Kidney glomerular epithelial cell (primary cell): ENCODE measurements around the gene WDR19.
"Not testable (repeated sequence)": the region's sequence is repeated elsewhere in the genome, so short reads cannot be mapped to it uniquely, and the experiment has no call there.

Experiments used
- DNase-seq: peaks from one replicate; lab custom pipeline; 2025; lab: John Stamatoyannopoulos, UW

The WDR19 gene

GRCh38 chr4:39181905-39182638 lies at the start of gene WDR19:
WDR19 (plus strand) TSS chr4:39182529; CDS start chr4:39182558, 29 bp downstream.
- peak; percentile 96 for DNase-seq

GRCh38 chr4:39133623-39134022 lies 48.7 kb upstream of the WDR19 start:
- DNase-seq, result no peak

DNA sequence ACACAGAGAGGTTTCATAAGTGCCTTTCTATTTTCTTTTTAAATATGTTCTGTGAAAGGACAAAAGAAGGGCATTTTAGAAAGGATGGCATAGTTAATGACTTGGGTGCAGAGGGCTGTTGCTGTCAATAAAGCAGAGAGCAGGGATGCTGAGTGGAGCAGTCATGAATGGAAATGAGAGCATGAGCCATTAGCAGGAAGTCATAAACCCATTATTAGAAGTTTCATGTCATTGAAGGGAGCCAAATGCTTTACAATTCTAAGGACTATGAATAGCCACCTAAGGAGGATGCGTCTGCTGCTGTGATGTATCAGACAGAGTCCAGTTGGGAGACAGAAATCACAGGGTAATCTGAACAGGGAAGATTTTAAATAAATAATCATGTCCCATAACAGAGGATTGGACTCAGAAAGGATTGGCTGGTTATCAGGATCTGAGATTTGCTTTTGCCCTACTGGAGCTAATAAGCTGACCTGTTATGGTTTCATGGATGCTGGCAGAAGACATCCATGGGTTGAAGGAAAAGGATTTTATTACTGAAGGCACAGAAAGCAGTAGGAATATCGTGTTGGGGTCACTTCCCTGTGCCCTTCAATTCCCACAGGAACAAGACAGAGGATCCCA lies 47.5 kb upstream of the WDR19 start:
- DNase-seq, result peak; percentile 7

DNA sequence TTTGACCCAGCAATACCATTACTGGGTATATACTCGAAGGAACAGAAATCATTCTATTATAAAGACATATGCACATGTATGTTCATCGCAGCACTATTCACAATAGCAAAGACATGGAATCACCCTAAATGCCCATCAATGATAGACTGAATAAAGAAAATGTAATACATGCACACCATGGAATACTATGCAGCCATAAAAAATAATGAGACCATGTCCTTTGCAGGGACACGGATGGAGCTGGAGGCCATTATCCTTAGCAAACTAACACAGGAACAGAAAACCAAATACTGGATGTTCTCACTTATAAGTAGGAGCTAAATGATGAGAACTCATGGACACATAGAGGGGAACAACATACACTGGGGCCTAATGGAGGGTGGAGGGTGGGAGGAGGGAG lies 44.1 kb upstream of the WDR19 start:
- not testable (repeated sequence) for DNase-seq

DNA sequence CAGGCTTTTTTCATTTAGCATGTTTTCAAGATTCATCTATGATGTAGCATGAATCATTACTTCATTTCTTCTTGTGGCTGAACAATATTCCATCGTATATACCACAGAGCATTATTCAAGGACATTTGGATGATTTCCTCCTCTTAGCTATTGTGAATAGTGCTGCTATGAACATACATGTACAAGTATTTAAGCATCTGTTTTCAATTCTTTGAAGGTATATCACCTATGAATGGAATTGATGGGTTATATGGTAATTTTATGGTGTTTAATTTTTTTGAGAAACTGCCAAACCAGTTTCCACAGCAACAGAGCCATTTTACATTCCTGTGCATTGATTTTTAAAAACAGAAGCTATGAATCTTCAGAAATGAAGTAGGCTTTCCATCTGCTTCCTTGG lies 36.1 kb upstream of the WDR19 start:
- no peak for DNase-seq

GRCh38 chr4:39154009-39154408 lies 28.3 kb upstream of the WDR19 start:
- no peak for DNase-seq

DNA sequence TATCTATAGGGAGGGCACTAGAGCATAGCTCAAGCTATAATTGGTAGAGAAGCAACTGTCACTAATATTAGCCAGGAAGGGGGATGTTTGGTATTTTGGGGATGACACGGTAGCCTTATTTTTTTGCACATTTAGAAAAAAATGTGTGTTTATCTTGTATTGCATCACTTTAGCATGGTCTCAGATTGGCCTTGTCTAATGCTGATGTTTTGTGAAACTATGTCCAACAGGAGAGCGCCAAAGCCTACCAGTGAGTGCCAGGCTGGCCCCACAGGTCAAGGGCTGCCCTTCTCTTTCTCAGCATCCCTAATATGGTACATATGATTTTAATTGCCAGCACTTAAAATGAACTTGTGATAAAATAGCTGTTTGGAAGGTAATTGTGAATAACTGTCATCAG lies 24.8 kb upstream of the WDR19 start:
- DNase-seq, result no peak

GRCh38 chr4:39166177-39166576 lies 16.2 kb upstream of the WDR19 start:
- no peak for DNase-seq

DNA sequence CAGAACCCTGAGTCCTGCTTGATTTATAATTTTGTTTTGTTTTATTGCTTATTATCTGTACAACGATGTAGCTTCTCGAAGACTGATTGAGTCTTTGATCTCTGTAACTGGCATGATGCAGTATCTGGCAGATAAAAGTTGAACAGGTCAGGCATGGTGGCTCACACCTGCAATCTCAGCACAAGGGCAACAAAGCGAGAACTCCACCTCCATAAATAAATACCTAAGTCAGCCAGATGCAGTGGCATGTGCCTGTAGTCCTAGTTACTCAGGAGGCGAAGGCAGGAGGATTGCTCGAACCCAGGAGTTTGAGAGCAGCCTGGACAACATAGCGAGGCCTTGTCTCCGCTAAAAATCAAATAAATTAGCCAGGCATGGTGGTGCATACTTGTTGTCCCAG lies 15.7 kb upstream of the WDR19 start:
- no peak for DNase-seq

- peak; percentile 8 for DNase-seq
Observed at GRCh38 chr4:39169426-39169825, 12.9 kb upstream of the WDR19 start.

GRCh38 chr4:39170301-39170700 lies 12.0 kb upstream of the WDR19 start:
- no peak for DNase-seq

- DNase-seq, result no peak
Observed at GRCh38 chr4:39178706-39179105, 3.6 kb upstream of the WDR19 start.

DNA sequence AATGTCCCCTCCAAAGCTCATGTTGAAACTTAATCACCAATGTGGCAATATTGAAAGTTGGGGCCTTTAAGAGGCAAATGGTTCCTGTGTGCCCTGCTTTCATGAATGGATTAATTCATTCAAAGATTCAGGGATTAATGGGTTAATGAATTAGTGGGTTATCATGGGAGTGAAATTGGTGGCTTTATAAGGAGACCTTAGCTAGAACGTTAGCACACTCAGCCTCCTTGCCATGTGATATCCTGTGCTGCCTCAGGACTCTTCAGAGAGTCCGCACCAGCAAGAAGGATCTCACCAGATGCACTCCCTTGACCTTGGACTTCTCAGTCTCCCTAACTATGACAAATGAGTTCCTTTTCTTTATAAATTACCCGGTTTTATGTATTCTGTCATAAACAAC lies 2.6 kb upstream of the WDR19 start:
- no peak for DNase-seq

- DNase-seq, result not testable (repeated sequence)
Observed at GRCh38 chr4:39180629-39181028, 1.7 kb upstream of the WDR19 start.

DNA sequence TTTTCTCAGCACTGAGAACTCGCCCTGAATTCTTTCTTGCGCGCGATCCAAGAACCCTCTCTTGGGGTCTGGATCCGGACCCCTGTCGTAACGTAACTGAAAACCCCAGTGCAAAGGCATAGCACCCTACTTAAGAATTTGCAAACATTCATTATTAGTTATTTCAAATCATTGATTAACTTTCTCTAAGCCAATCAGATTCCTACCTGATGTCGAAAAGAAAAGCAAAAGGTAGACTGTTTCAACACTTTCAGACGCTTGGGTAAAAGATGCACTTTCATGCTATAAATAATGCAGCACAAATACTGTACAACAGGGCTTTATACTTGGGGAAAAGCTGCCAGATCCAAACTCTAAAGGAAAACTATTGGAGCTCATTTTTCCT lies 817 bp upstream of the WDR19 start:
- DNase-seq, result no peak

DNA sequence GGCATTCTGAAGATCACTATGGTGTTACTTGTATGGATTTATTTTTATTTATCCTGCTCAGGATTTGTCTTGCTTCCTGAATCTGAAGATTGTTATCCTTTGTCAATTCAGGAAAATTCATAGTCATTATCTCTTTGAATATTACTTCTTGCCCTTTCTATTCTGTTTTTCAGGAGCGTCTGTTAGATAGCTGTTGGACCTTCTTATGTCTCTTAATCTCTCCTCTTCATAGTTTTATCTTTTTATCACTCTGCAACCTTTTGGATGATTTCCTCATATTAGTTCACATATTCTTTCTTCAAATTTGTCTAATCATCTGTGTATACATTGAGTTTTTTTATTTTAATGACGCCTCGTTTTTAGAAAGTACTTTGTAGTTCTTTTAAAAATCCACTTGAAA lies 19.6 kb downstream of the WDR19 start:
- DNase-seq, result no peak

DNA sequence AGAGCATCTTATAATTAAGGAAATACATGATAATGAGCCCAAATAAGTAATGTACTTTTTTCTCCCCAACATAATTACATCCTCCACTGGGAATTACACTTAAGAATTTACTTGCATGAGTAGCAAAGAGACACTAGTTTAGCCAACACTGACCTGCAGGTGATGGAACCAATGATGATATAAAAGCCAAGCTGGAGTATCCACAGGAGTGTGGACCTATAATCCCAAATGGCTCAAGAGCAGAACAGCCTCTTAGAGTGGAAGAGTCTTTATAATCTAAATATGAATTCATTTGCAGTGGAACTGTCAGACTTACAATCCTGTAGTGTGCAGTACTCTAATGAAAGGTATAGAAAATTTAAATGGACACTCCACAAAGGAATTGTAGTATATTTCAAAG lies 22.2 kb downstream of the WDR19 start:
- DNase-seq, result no peak

DNA sequence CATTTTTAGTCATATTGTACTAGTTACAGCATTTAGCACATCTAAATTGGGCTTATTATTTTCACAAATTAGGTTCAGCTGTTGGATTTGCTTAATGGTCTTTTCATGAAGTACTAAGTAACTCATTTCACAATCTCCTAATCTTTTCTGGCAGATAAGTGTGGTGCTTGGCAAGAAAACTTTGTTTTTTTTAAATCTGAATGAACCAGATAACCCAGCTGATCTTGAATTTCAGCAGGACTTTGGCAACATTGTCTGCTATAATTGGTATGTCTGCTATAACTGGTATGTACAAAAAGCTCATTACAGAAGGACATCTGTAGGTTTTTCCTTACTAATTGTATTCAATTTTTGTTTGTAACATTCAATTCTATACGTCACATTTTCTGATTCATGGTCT lies 22.7 kb downstream of the WDR19 start:
- no peak for DNase-seq

- no peak for DNase-seq
Observed at GRCh38 chr4:39205476-39205875, 23.1 kb downstream of the WDR19 start.

GRCh38 chr4:39227906-39228305 lies 45.6 kb downstream of the WDR19 start:
- DNase-seq, result no peak

DNA sequence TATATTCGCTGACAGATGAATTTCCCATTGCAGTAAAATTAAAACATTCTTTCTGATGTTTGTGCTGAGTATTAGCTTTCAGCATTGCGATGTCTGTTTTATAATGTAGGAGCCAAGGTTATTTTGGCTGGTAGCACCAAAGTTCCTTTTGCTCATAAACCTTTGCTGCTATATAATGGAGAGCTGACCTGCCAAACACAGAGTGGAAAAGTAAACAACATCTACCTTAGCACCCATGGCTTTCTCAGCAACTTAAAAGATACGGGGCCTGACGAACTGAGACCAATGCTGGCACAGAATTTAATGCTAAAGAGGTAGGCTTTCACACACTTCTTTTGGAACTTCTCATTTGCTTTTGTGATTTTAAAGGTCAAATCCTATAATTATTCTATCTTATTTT lies 46.0 kb downstream of the WDR19 start:
- no peak for DNase-seq

DNA sequence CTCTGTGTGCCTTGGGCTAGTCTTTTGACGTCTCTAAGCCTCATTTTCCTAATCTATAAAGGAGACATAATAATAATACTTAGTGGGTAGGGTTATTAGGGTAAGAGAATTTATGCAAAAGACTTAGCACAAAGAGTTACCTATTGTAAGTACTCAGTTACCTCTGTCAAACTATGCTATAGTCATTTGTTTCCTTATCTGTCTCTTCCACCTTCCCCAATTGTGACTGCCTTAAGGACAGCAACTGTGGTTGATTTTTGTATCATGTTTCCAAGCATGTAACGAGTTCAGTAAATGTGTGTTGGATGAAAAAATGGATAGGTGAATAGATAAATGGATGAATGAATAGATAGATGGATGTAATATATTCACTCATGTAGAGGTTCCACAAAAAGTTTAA lies 48.1 kb downstream of the WDR19 start:
- no peak for DNase-seq

GRCh38 chr4:39231660-39232059 lies 49.3 kb downstream of the WDR19 start:
- no peak for DNase-seq

DNA sequence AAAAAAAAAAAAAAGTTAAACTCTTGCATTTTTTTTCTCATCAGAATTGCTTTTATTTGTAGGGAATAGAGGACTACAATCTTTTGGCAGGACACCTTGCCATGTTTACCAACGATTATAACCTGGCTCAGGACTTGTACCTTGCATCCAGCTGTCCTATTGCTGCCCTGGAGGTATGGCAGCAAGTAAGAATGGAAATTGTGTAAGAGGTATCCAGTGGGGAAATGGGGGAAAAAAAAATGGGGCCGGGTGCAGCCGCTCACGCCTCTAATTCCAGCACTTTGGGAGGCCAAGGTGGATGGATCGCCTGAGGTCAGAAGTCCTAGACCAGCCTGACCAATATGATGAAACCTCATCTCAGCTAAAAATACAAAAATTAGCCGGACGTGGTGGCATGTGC lies 49.8 kb downstream of the WDR19 start:
- no peak for DNase-seq
